Astrocyte of the spinal cord (primary cell): ENCODE data around the gene ZCWPW1.
A peak's percentile ranks its signal among the peaks of the same experiment; 100 is the strongest.
"Not testable (repeated sequence)": the region's sequence is repeated elsewhere in the genome, so short reads cannot be mapped to it uniquely, and the experiment has no call there.

Experiments
- DNase-seq: peaks from one replicate; pipeline ENCODE4 v3.0.0; 2011; ENCODE audit warnings: low read depth, low spot score
- H3K4me3 ChIP-seq: 2 replicates; pipeline ENCODE4 v1.5.1; 2011; ENCODE audit warnings: low read depth, mild to moderate bottlenecking, low read length, moderate library complexity
- in situ Hi-C: cut with HindIII; loops from 2 replicates; pipeline ENCODE4 v1.10.0; 2017; ENCODE audit warnings: low sequenced_read_pairs
- TF ChIP-seq, protein P1 (sequence below): IDR thresholded peaks from 2 replicates; pipeline ENCODE4 v1.5.1; 2012; ENCODE audit warnings: low read depth, mild to moderate bottlenecking, low read length, inconsistent platforms

ZCWPW1 gene

GRCh38 chr7:100444311-100445278, 16.1 kb upstream of the ZCWPW1 start:
- in situ Hi-C loops, result no loop called here
- H3K4me3 ChIP-seq, result no peak overlapping the region
- TF ChIP-seq, protein P1, sequence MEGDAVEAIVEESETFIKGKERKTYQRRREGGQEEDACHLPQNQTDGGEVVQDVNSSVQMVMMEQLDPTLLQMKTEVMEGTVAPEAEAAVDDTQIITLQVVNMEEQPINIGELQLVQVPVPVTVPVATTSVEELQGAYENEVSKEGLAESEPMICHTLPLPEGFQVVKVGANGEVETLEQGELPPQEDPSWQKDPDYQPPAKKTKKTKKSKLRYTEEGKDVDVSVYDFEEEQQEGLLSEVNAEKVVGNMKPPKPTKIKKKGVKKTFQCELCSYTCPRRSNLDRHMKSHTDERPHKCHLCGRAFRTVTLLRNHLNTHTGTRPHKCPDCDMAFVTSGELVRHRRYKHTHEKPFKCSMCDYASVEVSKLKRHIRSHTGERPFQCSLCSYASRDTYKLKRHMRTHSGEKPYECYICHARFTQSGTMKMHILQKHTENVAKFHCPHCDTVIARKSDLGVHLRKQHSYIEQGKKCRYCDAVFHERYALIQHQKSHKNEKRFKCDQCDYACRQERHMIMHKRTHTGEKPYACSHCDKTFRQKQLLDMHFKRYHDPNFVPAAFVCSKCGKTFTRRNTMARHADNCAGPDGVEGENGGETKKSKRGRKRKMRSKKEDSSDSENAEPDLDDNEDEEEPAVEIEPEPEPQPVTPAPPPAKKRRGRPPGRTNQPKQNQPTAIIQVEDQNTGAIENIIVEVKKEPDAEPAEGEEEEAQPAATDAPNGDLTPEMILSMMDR, result no peak
- DNase-seq, result peak; percentile 49

GRCh38 chr7:100443096-100443840, 14.8 kb upstream of the ZCWPW1 start:
- no peak for DNase-seq
- in situ Hi-C loops, result no loop called here
- TF ChIP-seq, protein P1, result no peak
- no peak overlapping the region for H3K4me3 ChIP-seq

DNA sequence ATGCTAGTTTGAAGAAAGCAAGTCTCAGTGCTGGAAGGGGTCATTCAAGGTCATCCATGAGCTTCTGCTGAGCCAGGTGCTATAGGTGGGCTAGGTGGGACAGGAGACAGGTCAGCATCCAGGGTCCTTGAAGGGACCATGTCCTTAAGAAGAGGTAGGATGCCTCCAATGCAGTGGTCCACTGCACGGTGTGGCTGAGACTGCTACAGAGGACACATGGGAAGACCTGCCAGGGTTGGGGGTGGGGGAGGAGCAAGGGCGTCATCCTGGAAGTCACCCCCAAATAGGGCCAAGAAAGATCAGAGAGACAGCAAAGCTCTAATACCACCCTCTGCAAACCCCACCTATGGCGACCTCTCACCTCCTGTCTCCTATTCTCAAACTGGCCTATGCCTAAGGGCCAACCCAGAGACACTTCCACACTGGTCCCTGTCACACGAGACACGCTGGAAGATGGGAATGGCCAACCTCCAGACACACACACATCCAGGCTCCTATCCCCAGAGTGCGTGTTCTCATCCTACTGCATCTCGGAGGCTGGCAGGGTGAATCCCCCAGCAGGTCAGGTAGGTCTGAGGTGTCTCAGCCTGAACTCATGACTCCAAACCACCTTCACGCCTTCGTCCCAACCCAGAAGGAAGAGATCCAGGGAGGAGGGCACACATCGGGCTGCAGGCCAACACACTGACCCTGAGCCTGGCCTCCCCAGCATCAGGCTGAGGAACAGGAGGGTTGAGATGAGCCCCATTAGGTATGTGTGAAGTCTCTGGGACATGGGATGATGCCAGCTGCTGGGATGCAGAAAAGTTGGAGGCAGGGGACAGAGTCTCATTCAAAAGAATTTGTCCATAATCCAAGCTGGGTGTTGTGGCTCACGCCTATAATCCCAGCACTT, 13.4 kb upstream of the ZCWPW1 start:
- DNase-seq, result no peak
- TF ChIP-seq, protein P1, result no peak
- no peak overlapping the region for H3K4me3 ChIP-seq
- in situ Hi-C loops, result no loop called here

DNA sequence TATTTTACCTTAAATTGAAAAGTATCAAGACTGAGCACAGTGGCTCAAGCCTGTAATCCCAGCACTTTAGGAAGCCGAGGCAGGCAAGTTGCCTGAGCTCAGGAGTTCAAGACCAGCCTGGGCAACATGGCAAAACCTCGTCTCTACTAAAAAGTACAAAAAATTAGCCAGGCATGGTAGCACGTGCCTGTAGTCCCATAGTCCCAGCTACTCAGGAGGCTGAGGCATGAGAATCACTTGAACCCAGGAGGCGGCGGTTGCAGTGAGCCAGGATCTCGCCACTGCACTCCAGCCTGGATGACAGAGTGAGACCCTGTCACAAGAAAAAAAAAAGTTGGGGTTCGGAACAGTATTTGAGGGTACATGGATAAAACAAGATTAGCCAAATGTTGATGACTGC, 10.7 kb upstream of the ZCWPW1 start:
- in situ Hi-C loops, result not testable (repeated sequence)

DNA sequence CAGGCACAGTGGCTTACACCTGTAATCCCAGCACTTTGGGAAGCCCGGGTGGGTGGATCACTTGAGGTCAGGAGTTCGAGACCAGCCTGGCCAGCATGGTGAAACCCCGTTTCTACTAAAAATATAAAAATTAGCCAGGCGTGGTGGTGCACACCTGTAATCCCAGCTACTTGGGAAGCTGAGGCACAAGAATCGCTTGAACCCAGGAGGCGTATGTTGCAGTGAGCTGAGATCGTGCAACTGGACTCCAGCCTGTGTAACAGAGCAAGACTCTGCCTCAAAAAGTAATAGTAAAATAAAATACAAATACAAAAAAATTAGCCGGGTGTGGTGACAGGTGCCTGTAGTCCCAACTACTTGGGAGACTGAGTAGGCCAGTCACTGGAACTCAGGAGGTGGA, 10.2 kb upstream of the ZCWPW1 start:
- in situ Hi-C loops, DNase-seq, H3K4me3 ChIP-seq: not testable (repeated sequence)

More for the DNA sequence above, 10.7 kb upstream of the ZCWPW1 start:
- DNase-seq, H3K4me3 ChIP-seq: not testable (repeated sequence)

DNA sequence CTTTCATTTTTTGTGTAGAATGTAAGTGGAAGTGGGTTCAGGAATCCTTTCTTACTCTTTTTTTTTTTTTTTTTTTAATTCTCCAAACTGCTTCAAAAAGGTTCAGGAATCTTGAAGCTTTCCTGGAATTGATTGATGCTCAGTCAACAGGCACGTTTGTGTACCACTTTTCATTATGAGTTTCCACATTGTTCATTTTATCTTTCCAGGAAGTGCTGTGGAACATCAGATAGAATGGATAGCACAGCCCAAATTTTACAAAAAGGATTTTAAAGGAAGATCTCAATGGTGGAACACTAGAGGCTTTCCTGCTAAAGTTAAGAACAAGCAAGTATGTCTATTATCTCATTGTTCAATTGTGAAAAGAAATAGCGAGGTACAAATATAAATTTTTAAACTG, 9.7 kb upstream of the ZCWPW1 start:
- no peak for DNase-seq
- TF ChIP-seq, protein P1, result no peak
- in situ Hi-C loops, result no loop called here
- H3K4me3 ChIP-seq, result no peak overlapping the region
